Testis (tissue), 3 donors: Measurements from ENCODE around the gene NRXN3. TPM values are rescaled to one million over a fixed set of nuclear protein-coding genes. Genes with fewer than 3 reads are reported as not detected.

Experiments used
- DNase-seq: peaks from one replicate; pipeline ENCODE4 v3.0.0-alpha.2; 2019
- H3K27ac ChIP-seq, 2 donors: fragments of 200-600 bp; sonication (generic); one replicate each; pipeline ENCODE4 v1.5.1; 2019
- H3K27me3 ChIP-seq: fragments of 200-600 bp; sonication (generic); one replicate; pipeline ENCODE4 v1.5.1; 2019
- H3K36me3 ChIP-seq: fragments of 200-600 bp; sonication (generic); one replicate; pipeline ENCODE4 v1.5.1; 2017; ENCODE audit warnings: low read depth; ENCODE audit errors: missing control alignments
- H3K4me1 ChIP-seq: fragments of 200-600 bp; sonication (generic); one replicate; pipeline ENCODE4 v1.5.1; 2019
- H3K4me3 ChIP-seq, 2 donors: fragments of 200-600 bp; sonication (generic); one replicate each; pipeline ENCODE4 v1.5.1; 2017 to 2019
- H3K9me3 ChIP-seq: fragments of 200-600 bp; sonication (generic); one replicate; pipeline ENCODE4 v1.5.1; 2017
- CTCF ChIP-seq, 3 experiments: fragments of 450-650 bp in 2 of 3; fragments of 200-600 bp in 1 of 3; sonication (generic) in 1 of 3; IDR thresholded peaks; one replicate each; pipeline ENCODE4 v1.5.1; 2016 to 2019; ENCODE audit warnings: antibody characterized with exemption in 3 of 3, mild to moderate bottlenecking in 2 of 3, moderate library complexity in 1 of 3
- POLR2A ChIP-seq: fragments of 450-650 bp; IDR thresholded peaks from one replicate; pipeline ENCODE4 v1.6.1; 2017; ENCODE audit warnings: antibody characterized with exemption, mild to moderate bottlenecking, moderate library complexity
- WGBS, 2 donors: methylation state at CpG; one replicate each; pipeline ENCODE4 v1.1.5; 2018; 5-methylcytosine and 5-hydroxymethylcytosine counted together
- intact Hi-C: fragments of 100-400 bp; cut with DNase I; formaldehyde crosslinking; loops from one replicate; pipeline ENCODE4 v1.15.1; 2023; ENCODE audit warnings: low total_unique reads
- polyA plus RNA-seq: library from polyadenylated mRNA; stranded (reverse); fragments of 350-450 nt; fragmentation: Illumina TruSeq; extraction: RNeasy Lipid Tissue Mini Kit (QIAGEN cat#74804); gene quantifications from one replicate; pipeline ENCODE4 v1.2.3, GENCODE V29; 2014; ENCODE audit warnings: low read depth, low replicate concordance; ENCODE audit not compliant: insufficient read depth
- total RNA-seq, 2 donors: library from RNA; depleted of rRNA; stranded (reverse); fragments of >200 nt; gene quantifications; one replicate each; pipeline ENCODE4 v1.2.3, GENCODE V29; 2016

Gene NRXN3
- total and polyA plus RNA-seq, 3 donors from 2014 or later: 3.5 to 8.0 (median 3.9) TPM

GRCh38 chr14:79690960-79691359 lies 1520.8 kb downstream of the NRXN3 start:
- no peaks in the 10 kb centered on the region for H3K4me1 ChIP-seq
- no peaks in the 10 kb centered on the region for H3K36me3 ChIP-seq
- no peaks in the 10 kb centered on the region for H3K27me3 ChIP-seq
- DNase-seq: no peak
- 88 to 92% methylated on average over 1 of the region's 1 CpG for WGBS, 2 donors
- H3K27ac ChIP-seq: no peak overlapping the region
- intact Hi-C loops: no loop called here
- TF ChIP-seq POLR2A (no peak), CTCF (IDR thresholded peaks at IDR 0.05) (no peak)
- no peaks in the 10 kb centered on the region for H3K9me3 ChIP-seq
- no peak overlapping the region for H3K4me3 ChIP-seq

GRCh38 chr14:79693935-79694334 lies 1523.8 kb downstream of the NRXN3 start:
- intact Hi-C loops: no loop called here
- Histone ChIP-seq H3K27me3 (no peaks in the 10 kb centered on the region), H3K9me3 (no peaks in the 10 kb centered on the region), H3K27ac (no peak overlapping the region), H3K4me3 (no peak overlapping the region), H3K36me3 (no peaks in the 10 kb centered on the region), H3K4me1 (no peaks in the 10 kb centered on the region)
- TF ChIP-seq CTCF (IDR thresholded peaks at IDR 0.05): no peak
- TF ChIP-seq POLR2A: no peak
- 42 to 53% methylated on average over 1 of the region's 1 CpG for WGBS, 2 donors
- no peak for DNase-seq

GRCh38 chr14:79695307-79695706 lies 1525.1 kb downstream of the NRXN3 start:
- intact Hi-C loops: no loop called here
- H3K4me1 ChIP-seq: no peaks in the 10 kb centered on the region
- TF ChIP-seq POLR2A (no peak), CTCF (IDR thresholded peaks at IDR 0.05) (no peak)

GRCh38 chr14:79698298-79698711 lies 1528.1 kb downstream of the NRXN3 start:
- TF ChIP-seq CTCF (IDR thresholded peaks at IDR 0.05) (no peak), POLR2A (no peak)
- 46 to 52% methylated on average over 1 of the region's 1 CpG for WGBS, 2 donors
- Histone ChIP-seq H3K36me3 (no peaks in the 10 kb centered on the region), H3K27ac (no peak overlapping the region), H3K4me3 (no peak overlapping the region), H3K9me3 (no peaks in the 10 kb centered on the region), H3K27me3 (no peaks in the 10 kb centered on the region), H3K4me1 (no peaks in the 10 kb centered on the region)
- no peak for DNase-seq
- intact Hi-C loops: no loop called here

More at GRCh38 chr14:79695307-79695706, 1525.1 kb downstream of the NRXN3 start:
- H3K9me3 ChIP-seq: no peaks in the 10 kb centered on the region
- H3K27me3 ChIP-seq: no peaks in the 10 kb centered on the region
- DNase-seq: no peak
- 86 to 91% methylated on average over 1 of the region's 1 CpG for WGBS, 2 donors
- H3K36me3 ChIP-seq: no peaks in the 10 kb centered on the region
- H3K27ac ChIP-seq: no peak overlapping the region
- no peak overlapping the region for H3K4me3 ChIP-seq

- H3K4me3 ChIP-seq: no peak overlapping the region
- H3K4me1 ChIP-seq: no peaks in the 10 kb centered on the region
- no peak overlapping the region for H3K27ac ChIP-seq
- WGBS, 2 donors: 9 to 55% methylated on average over 2 of the region's 2 CpGs
- intact Hi-C loops: no loop called here
- no peaks in the 10 kb centered on the region for H3K27me3 ChIP-seq
- no peaks in the 10 kb centered on the region for H3K9me3 ChIP-seq
- TF ChIP-seq CTCF (IDR thresholded peaks at IDR 0.05): no peak
- TF ChIP-seq POLR2A: no peak
- no peaks in the 10 kb centered on the region for H3K36me3 ChIP-seq
- no peak for DNase-seq
These were observed 1529.0 kb downstream of the NRXN3 start for GRCh38 chr14:79699206-79699605.
